Tibial nerve (tissue), 4 donors: ENCODE results near the gene USP28.

Source experiments
- EP300 ChIP-seq, 2 donors: sonication (generic); formaldehyde crosslinking; IDR thresholded peaks; one replicate each; pipeline ENCODE4 v1.6.1; 2017; ENCODE audit warnings: antibody characterized with exemption in 2 of 2, mild to moderate bottlenecking in 1 of 2
- POLR2A ChIP-seq, 2 donors: fragments of 450-650 bp; IDR thresholded peaks; one replicate each; pipeline ENCODE4 v1.6.1; 2017; ENCODE audit warnings: antibody characterized with exemption in 2 of 2, mild to moderate bottlenecking in 2 of 2, moderate library complexity in 2 of 2
- TF ChIP-seq, protein P1 (sequence below), 5 experiments: fragments of 200-600 bp in 3 of 5; fragments of 450-650 bp in 2 of 5; sonication (generic) in 3 of 5; IDR thresholded peaks; one replicate each; pipeline ENCODE4 v1.5.1; 2016 to 2019; ENCODE audit warnings: antibody characterized with exemption in 5 of 5, mild to moderate bottlenecking in 3 of 5, moderate library complexity in 2 of 5

DNA sequence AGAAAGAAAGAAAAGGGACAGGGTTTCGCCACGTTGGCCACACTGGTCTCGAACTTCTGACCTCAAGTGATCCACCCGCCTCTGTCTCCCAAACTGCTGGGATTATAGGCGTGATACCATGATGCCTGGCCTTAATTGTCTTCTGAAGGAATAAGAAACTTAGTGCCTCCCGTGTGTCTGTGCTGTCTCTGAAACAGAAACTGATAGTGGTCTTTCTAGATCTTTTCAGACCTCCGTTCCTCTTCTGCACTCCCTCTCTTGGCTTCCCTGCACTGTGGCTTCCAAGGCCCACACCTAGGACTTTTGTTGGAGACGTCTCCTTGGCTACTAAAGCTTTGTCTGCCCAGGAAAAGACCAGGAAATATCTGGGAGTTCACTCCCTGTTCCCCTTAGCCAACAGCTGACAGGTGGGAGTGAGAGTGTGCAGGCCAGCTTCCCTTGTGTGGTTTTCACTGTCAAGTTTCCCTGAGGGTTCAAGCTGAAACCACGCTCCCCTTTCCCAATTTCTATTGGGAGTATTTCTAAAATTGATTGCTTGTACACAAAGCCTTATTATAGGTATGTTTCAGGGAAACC lies 19.1 kb upstream of the USP28 start:
- TF ChIP-seq, protein P1, sequence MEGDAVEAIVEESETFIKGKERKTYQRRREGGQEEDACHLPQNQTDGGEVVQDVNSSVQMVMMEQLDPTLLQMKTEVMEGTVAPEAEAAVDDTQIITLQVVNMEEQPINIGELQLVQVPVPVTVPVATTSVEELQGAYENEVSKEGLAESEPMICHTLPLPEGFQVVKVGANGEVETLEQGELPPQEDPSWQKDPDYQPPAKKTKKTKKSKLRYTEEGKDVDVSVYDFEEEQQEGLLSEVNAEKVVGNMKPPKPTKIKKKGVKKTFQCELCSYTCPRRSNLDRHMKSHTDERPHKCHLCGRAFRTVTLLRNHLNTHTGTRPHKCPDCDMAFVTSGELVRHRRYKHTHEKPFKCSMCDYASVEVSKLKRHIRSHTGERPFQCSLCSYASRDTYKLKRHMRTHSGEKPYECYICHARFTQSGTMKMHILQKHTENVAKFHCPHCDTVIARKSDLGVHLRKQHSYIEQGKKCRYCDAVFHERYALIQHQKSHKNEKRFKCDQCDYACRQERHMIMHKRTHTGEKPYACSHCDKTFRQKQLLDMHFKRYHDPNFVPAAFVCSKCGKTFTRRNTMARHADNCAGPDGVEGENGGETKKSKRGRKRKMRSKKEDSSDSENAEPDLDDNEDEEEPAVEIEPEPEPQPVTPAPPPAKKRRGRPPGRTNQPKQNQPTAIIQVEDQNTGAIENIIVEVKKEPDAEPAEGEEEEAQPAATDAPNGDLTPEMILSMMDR (IDR thresholded peaks at IDR 0.05) = no peak
- TF ChIP-seq POLR2A (IDR thresholded peaks at IDR 0.05) (no peak), EP300 (IDR thresholded peaks at IDR 0.05) (no peak)
